GM21717 (cell line): Measurements from ENCODE around the gene TEAD4.
A peak's percentile ranks its signal among the peaks of the same experiment; 100 is the strongest.

Experiments
- ATAC-seq: cut with Tn5 transposase; IDR thresholded peaks from one replicate; pipeline ENCODE4 v1.9.1; 2021; ENCODE audit warnings: mild to moderate bottlenecking, moderate library complexity; ENCODE audit not compliant: unreplicated experiment

The TEAD4 gene

DNA sequence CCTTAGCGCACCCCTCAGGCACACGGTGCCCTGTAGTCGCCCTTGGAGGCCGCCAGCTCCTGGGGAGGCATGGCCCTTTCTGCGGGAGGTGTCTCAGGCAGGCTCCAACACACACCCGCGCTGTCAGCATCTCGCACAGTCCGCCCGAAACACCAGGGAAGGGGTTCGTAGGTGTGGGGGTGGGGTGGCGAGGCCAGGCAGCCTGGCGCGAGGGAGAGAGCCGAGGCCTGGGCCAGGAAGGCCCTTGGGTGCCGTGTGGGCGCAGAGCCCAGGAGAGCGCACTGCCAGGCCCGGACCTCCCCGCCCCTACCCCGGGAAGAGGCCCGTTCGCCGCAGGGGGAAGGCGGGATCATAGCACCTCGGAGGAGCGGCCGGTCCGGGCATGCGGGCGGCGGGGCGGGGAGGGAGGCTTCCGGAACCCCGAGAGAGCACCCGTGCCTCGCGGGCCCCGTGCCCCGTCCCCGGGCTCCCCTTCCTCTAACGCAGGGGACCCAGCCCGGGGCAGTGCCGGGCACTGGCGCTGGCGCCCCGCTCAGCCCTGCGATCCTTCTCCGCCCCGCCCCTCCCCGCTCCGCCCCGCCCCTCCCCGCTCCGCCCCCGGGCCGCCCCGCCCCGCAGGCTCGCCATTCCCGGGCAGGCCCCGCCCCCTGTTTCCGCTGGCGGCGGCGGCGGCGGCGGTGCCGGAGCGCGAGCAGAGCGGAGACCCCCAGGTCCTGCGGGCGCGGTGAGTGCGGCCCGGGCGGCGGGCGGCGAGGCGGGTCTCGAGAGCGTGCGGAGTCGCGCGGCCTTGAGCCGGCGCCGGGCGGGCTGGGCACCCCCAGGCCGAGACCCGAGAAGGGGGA, 117.8 kb downstream of the TEAD4 start, which contains the start of gene TSPAN9:
TSPAN9 (plus strand) TSS at position 650 of the 842 bp plus-strand sequence. CDS start 123,815 bp downstream, outside the sequence.
- peak; percentile 69 for ATAC-seq

DNA sequence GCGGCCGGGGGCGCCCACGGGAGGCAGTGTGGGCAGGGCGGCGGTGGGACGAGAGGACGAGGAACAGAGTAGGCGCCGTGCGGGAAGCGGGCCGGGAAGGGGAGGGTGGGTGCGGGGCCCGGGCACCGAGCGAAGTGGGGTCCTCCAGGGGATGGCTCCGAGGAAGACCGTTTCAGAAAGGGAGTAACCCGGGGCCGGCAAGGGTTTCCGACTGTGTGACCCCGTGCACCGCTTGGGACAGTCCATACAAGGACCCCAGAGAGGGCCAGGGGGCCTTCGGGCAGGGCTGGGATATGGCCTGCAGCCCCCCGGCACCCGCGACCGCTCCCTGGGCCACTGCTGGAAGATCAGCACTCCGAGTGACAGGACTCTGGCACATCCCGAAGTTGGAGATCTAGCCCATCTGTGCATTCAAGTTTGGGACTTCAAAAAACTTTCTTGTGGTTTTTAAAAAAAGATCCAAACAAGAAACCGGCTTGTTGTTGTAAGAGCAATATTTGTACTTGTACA, 118.4 kb downstream of the TEAD4 start:
- no peak for ATAC-seq

DNA sequence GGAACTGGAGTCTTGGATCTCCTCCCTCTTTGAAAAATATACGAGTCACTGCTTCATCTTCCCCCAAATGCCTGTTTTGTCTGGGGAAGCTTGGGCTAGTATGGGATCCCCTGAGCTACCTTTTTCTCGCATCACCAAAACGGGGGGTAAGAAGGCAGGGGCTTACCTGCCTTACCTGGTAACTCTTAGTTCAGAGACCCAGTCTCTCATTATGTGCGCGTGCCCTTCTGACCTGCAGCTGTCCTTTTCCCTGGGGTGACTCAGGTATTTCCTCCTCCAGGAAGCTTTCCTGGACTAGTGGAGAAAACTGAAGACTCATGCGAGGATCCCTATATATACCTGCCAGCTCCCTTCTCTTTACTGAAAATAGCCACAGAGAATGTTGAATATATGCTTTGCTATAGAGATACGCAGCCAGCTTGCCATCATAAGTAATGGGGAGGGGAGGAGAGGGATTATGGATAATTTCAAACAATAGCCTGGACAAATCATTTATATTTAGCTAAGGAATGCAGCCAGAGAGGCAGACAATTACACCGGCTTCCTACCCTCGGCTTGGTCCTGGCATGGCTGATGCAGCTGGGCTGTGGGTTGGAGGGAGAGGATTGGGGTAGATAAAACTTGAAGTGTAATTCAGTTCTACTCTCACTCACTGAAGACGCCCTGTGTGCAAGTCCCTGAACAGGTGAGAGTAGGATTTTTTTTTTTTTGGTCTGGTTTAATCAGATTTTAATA, 119.1 kb downstream of the TEAD4 start:
- ATAC-seq, result no peak

GRCh38 chr12:3081091-3081490, 121.9 kb downstream of the TEAD4 start:
- no peak for ATAC-seq

DNA sequence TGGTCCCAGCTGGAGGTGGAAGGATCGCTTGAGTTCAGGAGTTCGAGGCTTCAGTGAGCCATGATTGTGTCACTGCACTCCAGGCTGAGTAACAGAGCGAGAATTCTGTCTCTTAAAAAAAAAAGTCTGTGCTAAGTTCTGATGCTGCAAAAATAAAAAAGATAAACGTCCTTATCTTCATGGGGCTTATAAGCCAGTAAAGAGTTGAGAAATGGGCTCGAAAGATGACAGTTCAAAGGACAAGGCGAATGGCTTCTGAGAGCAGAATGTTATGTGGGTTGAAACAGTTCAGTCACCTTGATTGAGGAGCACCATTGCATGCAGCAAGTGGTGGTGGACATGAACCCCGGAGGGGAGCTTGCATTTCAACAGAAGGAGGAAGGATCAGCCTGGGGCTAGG, 122.7 kb downstream of the TEAD4 start:
- no peak for ATAC-seq

GRCh38 chr12:3083241-3083920, 124.2 kb downstream of the TEAD4 start:
- no peak for ATAC-seq

- ATAC-seq, result no peak
Measured at GRCh38 chr12:3083921-3084347, 124.7 kb downstream of the TEAD4 start.

GRCh38 chr12:3084742-3085141, 125.5 kb downstream of the TEAD4 start:
- ATAC-seq, result no peak

DNA sequence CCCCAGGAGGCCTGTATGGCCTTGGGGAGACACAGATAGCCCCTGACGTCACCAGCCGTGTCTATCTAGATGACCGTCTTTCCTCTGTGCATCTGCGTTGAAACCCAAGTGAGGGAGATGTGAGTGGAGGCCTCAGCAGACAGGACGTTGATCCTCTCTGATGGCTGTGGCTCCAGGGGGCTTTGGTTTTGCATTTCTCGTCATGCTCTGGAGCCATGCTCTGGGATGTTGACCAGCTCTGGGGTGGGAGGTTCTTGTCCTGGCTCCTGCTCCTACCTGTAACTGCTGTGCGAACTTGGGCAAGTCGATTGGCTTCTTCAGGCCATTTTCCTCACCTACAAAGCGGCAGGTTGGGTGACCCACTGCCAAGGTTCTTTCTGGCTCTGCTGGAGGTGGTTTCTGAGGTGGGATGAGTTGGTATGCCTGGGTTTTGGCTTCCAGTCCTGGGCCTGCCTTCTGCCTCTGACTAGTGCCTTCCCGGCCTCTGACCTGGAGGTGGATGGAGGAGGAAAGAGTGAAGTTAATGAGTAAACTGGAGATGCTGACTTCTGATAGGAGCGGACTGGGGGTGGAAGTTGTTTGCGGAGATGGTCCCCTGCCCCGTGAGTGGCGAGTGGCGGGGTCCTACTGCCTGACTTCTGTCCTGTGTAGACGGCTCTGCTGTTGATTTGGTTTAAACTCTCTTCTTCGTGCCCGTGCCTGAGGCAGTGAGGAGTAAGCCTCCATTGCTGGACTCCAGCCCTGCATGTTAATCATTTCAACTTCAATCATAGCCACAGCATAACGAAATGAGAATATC, 126.3 kb downstream of the TEAD4 start:
- no peak for ATAC-seq

- no peak for ATAC-seq
Measured at GRCh38 chr12:3086211-3086610, 127.0 kb downstream of the TEAD4 start.

GRCh38 chr12:3086729-3087323, 127.6 kb downstream of the TEAD4 start:
- no peak for ATAC-seq

GRCh38 chr12:3087758-3088650, 128.8 kb downstream of the TEAD4 start:
- no peak for ATAC-seq

DNA sequence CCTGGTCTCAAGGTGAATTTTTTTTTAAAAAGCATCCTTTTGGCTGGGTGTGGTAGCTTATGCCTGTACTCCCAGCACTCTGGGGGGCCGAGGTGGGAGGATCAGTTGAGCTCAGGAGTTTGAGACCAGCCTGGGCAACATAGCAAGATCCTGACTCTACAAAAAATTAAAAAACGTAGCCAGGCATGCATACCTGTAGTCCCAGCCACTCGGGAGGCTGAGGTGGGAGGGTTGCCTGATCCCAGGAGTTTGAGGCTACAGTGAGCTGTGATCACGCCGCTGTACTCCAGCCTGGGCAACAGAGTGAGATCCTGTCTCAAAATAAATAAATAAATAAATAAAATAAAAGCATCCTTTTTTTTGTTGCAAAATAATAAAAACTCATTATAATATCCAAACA, 130.4 kb downstream of the TEAD4 start:
- ATAC-seq, result no peak
